Stimulated activated CD8-positive, alpha-beta memory T cell treated with anti-CD3 and anti-CD28 coated beads, Interleukin-7, amount 100 ng/mL, for 1 hour (primary cell): ENCODE results near the gene BCAS1.
"Not testable (repeated sequence)": the region's sequence is repeated elsewhere in the genome, so short reads cannot be mapped to it uniquely, and the experiment has no call there.

ENCODE experiments used
- DNase-seq, 2 donors: peaks; one replicate each; pipeline ENCODE4 v3.0.0-alpha.2; 2020; ENCODE audit warnings: low read depth in 2 of 2

BCAS1 gene

DNA sequence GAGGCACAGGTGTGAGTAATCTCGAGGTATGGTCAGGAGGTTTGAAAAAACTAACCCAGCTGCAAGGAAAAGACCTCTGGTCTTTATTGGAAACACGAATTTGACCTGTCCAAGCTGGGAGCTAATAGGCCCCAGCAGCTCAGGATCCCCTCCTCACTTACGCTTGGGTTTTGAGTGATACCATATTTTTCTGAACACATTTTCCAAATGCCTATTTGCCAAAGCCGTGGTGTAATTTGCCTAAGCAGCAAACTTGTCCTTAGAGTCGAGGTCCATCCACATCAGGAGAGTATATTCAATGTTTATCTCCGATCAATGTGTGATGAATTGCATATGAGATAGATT is 128.0 kb downstream of the BCAS1 start:
- no peak for DNase-seq

DNA sequence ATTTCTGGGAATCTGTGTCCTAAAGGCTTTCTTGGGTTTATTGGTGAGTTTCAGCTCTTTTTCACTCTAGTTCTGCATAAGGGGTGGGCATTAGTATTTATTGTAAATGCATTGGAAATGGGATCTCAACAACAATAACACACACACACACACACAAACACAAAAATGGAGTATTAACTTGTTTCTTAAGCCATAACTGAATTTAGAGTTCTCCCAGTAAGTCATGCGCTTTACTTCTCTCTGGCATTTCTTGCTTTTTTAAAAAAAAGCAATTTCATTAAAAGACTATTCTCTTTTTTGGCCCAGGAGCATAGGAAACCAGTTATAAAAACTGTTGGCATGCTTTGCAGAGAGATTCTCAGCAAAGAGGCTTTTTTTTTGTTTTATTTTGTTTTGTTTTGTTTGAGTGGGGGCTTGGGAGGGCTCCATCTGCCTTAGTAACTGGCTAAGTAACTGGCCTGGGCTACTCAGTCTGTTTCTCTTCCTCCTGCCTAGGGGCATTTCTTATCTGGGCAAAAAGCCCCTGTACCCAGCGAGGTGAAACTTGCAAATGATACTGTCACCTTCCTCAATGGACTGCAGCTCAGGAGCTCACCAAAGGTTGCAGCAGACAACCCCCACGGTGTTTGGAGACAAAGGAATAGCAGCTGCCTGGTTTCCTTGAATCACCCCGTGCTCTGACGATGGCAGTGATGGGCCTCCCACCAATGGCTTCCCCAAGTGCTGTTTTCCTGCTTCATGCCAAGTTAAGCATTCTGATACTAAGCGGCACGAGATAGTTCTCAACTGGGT is 128.5 kb downstream of the BCAS1 start:
- DNase-seq, result no peak

DNA sequence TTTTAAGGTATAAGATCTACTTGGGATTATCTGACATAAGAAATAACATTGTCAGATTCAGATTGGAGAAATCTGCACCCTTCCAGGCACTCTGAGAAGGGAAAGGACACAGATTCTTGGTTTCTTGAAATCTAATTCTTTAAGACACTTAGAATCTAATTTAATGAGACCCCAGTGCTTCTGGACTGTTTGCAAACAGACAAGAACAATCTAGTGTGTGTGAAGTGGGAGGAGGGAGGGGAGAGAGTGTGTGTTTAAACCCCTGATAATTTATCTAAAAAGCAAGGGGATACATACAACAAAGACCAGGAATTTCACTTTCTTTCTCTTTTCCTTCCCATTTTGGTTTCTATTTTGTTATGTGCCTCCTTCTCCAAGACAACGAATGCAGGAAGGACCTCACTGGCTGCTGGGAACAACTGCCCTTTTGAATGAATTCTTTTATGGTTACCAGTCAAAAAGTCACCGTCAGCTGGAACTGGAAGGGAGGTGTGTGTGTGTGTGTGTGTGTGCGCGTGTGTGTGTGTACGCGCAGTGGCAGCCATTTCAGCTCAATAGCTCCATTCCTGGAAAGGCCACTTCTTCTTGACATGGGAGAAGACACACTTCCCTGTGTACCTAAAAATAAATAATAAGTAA is 129.4 kb downstream of the BCAS1 start:
- DNase-seq, result no peak

DNA sequence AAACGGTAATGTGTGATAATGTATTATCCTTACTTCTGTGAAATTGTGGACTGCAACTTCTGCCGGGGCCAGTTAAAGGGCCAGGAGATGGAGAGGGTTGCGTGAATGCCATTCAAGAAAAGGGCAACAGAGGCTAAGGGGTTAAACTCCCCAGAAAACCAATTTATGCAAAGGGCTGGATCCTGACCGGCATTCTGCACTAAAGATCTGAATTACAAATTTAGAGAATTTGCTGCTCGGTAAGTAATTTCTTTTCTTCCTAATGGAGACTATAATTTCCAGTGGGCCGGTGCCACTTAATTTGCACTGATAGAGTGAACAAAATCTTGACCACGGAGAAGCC is 130.1 kb downstream of the BCAS1 start:
- DNase-seq, result no peak

DNA sequence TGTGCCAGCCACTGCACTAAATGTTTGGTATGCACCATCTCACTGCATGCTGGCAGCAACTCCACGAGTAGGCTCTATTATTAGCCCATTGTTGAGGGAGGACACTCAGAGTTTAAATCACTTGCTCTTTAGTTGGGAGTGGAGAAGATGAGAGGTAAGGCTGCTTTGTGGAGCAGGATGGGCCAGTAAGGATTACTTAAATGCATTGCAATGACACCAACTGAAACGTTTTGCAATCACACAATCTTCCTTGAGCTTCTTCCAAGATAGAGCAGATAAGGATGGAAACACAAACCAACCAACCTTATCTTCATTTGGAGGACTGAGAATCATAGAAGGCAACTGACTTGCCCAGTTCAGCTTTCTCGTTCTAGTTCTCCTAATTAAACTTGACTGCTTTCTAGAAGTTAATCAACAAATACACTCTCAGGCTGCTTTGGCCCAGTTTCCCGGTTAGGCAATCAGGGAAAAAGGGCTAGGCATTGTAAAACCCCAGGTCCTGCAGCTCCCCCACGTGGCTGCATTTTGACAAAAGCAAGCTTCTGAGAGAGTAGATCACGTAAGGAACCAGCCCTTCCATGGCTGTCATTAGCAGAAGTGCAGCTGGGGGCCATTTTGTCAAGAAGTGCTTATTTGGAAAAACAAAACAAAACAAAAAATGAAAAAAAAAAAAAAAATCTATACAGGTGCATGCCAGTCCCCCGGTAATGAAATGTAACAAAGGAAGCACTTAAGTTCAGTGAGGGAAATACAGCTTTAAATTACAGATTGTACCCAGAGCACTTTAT is 130.6 kb downstream of the BCAS1 start:
- DNase-seq, result peak; percentile 33 to 39

DNA sequence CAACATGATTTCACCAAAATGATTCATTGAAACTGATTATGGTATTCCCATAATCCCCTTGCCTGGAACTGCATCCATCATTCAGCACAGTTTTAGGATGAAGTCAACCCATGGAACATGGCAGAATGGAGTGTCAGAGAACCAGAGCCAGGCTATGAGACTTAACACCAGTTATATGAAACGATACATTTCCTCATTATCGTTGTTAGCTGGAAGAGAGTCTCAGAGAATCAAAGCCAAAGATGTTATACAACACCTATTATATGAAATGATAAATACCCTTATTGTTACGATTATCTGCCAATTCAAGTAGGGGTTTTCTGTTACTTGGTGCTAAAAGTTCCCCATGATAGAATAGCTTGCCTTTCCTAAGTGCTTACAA is 131.2 kb downstream of the BCAS1 start:
- no peak for DNase-seq

DNA sequence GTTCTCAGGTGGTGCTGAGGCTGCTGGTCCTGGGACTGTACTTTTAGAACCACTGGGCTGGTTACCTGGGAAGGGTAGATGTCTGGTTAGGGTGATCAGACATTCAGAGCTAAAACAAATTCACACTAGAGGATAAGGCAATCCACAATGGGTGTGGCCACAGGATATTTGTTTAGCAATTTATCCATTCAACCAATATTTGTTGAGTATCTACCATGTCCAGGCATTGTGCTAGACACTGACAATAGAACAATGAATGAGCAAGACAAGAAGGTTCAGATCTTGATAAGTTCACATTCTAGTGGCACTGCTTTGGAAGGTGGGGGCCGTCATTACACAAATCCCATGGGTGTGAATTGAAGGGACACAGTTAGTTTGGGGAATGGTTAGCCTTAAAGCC is 131.7 kb downstream of the BCAS1 start:
- DNase-seq, result no peak

DNA sequence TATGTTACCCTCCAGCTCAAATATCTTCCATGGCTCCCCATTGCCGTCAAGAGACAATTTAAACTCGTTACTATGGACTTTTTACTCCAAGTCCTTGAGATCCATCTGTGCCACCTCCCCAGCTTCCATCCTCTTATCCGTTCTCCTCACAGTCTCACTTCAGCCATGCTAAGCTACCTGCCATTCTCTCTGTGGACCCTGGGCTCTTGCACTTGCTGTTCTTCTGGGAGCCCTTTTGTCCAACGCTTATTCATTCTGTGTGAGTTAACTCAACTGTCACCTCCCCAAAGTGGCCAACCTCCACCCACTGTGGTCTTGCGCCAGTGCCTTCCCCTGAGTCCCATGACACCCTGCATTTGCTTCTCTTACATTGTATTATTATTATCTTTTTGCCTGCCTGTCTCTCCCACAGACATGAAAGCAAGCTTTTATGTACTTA is 132.4 kb downstream of the BCAS1 start:
- no peak for DNase-seq

DNA sequence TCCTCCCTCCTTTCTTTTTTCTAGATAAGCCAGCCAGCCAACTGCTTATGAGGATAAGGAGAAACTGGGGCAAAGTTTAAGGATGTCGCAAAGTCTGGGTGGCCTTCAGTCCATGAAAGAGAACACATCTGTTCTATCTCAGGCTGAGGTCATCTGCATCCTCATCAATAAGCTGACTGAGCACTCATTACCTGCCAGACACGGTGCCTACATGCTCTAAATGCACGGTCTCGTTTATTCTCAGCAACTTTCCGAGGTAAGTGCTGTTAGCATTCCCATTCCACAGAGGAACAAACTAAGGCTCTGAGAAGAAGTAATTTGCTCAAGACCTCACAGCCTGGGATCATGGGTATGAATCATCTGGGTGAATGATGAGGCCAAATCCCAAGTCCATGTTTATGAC is 133.1 kb downstream of the BCAS1 start:
- no peak for DNase-seq

DNA sequence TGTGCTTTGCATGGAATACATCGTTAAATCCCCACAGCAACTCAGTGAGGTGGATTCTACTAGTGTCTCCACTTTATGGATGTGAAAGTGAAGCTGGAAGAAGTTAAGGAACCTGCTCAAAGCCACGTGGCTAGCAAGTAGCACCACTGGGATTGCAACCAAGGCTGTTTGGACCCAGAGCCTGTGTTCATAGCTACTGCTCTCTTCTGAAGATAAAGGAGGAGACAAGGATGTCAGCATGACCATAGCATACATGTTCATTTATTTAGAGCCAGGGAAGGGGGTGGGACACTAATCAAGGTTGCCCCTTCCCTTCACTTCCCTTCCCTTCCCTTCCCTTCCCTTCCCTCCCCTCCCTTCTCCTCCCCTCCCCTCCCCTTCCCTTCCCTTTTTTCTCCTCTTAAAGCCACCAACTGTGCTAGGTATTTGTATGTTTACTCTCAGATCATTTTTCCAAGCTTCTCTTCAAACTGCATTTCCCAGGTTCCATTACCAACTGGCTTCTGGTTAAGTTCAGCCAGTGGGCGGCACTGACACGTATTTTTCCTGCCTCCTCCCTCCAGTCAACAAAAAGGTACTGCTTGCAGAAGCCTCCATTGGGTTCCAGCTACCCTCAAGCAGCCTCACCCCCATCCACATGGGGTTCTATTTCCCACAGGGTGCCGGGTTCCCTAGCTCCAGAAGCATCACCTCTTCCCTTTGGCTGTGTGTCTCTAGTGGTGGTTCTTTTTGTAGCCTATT is 134.9 kb downstream of the BCAS1 start:
- no peak for DNase-seq

DNA sequence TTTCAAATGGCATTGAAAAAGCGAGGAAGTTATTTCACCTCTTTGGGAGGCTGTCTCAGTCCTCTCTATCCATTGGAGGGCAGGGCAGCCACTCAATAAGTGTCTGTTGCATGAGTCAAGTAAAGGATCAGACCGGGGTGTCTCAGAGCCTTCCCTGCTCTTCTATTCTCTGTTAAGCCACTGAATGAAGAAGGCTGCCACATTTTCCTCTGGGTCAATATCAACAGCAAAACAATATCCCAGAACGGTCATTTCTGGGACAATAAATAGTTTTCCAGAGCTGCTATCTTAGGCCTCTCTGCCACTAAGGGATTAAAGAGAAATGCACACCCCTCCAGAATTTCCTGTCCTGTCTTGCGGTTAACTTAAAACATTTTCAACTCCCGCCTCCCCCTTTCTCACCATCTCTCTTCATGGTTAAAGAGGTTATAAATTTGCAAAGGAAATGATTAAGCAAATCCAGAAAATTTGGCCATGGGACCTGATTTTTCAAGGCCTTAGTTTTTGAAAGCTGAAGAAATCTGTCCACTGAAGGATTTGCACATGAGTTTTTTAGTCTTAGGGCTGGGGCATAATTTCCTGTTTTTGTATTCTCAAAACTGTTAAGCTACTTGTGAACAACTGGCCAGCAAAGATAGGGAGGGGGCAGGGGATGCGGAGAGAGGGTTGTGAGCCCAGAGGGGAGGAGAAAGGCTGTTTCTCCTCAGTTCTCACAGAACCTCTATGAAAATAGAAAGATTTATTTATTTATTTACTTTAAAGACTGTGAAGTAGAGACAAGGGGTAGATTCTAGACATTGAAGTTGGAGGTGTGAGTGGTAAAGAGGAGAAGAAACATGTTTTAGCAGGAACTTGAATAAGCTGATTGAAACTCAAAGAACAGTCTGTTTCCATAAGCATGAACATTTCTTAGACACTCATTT is 135.7 kb downstream of the BCAS1 start:
- DNase-seq, result no peak

DNA sequence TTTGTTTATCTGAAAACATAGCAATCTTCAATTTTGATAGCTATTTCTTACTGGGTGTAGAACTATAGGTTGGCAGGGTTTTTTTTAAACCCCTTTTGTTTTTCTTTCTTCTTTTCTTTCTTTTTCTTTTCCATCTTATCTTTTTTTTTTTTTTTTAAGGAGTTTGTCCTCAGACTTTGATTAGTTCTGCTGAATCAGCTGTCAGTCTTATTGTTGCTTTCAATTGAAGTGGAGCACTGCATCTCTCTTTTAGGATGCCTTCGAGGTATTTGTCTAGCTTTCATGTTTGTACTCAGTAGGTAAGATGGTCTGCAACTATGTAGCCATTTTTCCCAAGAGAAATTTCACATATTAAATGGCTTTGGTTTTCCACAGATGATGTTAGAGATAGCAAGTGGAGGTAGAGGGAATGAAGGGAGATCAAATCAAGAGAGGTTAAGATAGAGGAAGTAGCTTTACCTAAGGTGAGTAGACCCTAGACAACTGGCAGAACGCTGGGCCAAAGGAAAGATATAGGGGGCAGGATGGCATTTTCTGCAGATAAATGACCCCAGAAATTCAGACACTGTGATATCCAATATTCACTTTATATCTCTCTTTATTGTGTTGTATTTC is 137.1 kb downstream of the BCAS1 start:
- DNase-seq, result no peak

DNA sequence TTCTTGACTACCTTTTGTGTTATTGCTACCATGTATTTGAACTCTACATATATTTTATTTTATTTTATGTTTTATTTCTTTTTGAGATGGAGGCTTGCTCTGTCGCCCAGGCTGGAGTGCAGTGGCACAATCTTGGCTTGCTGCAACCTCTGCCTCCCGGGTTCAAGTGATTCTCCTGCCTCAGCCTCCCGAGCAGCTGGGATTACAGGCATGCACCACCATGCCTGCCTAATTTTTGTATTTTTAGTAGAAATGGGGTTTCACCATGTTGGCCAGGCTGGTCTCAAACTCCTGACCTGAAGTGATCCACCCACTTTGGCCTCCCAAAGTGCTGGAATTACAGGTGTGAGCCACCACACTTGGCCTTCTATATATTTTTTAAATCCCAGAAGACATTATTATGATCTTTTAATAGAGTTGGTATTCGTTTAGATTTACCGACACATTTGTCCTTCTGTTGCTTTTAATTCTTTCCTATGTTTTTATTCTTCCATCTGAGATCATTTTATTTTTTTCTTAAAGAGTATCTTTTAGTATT is 137.7 kb downstream of the BCAS1 start:
- DNase-seq, result not testable (repeated sequence)

DNA sequence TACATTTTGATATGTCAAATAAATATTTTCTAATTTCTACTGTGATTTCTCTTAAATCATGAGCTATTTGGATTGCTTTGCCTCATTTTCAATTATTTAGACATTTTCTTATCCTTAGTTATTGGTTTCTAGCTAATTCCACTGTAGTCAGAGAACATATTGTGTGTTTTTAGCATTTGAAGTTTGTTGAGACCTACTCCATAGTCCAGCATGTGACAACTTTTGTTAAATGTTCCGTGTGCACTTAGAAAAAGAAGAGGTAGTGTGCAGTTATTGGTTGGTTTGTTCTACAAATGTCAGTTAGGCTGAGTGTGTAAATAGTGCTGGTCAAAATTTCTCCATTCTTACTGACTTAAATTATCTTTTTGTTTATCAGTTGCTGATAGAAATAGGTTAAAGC is 138.8 kb downstream of the BCAS1 start:
- no peak for DNase-seq

DNA sequence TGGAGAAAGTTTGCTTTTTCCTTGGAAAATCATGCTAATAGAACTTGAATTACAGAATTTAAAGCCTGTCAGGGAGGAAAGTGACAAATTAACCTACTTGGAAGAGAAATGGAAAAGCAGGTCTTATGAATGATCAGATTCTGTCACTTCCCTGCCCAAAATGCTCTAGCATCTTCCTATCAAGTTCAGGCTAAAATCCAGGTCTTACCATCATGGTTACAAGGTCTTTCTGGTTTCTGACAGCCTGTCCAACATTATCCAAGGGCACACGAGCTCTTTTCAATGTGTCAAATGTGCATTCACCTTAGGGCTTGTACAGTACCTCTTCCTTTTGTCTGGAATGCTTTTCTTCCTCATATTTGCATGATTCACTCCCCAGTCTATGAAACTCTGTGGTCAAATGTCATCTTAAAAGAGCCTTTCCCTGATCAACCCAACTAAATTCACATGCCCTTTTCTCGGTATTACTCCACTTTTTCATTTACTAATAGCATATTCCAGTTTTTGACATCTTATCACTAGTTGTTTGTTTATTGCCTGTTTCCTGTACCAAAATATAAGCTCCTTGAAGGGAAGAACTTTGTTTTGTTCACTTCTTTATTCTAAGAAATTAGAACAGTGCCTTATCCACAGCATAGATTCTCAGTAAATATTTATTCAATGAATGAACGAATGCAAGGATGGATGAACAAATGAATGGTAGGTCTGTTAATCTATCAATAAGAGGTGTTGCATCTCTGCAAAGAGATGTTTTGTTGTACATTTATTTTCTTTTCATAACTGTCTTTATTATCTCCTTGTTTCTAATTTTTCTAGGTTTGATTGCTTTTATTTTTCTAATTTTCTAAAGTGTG is 139.5 kb downstream of the BCAS1 start:
- DNase-seq, result no peak

DNA sequence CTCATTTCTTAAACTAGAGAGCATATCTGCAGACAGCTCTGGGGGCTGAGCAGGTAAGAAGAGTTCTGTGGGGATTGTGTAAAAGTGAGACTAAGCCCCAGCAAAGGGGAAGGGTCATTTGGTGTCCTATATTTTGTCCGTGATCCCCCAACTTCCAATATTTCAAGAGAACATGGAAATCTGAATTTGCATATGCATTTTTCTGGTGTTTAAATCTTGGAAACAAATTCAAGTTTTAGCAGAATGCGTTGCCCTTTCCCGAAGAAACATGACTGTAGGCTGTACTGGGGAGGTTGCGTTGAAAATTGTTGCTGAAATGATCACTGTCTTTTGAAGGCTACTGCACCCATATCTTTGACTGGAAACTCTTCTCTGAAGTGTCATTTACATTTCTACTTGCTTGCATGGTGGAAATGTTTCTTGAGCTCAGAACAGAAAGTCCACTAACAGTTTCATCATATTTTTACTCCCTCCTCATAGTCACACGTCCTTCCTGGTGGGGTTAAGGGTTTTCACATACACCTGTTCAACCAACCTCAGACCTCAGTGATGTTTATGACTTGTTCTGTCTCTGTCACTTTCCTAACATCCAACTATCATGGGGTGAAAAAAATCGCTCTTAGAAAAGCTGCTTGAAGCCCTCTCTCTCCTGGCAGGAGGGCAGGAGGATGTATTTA is 140.3 kb downstream of the BCAS1 start:
- no peak for DNase-seq

DNA sequence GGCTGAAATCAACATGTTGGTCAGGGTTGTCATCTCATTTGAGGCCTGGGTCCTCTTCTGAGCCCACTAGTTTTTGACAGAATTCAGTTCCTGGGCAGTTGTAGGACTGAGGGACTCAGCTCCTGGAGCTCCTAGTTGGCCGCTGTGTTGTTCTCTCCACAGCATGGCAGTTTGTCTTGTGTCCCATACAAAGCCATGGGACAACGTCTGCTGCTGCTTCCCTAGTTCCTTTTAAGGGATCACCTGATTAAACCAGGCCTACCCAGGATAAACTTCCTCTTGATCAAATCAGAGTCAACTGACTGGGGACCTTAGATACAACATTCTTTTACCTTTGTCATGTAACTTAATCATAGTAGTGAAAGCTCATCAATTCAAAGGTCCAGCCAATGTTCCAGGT is 141.0 kb downstream of the BCAS1 start:
- no peak for DNase-seq

DNA sequence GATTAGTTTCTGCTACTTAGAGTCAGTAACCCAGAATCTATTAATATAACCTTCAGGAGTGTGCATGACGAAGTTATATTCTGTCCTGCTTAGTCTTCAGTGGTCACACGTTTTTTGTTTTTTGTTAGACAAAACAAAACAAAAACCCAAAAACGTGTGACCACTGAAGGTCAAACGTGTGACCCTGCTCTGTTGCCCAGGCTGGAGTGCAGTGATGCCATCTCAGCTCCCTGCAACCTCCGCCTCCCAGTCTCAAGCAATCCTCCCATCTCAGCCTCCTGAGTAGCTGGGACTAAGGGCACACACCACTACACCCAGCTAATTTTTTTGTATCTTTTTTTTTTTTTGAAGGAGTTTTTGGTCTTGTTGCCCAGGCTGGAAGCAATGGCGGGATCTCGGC is 142.4 kb downstream of the BCAS1 start:
- DNase-seq, result no peak

DNA sequence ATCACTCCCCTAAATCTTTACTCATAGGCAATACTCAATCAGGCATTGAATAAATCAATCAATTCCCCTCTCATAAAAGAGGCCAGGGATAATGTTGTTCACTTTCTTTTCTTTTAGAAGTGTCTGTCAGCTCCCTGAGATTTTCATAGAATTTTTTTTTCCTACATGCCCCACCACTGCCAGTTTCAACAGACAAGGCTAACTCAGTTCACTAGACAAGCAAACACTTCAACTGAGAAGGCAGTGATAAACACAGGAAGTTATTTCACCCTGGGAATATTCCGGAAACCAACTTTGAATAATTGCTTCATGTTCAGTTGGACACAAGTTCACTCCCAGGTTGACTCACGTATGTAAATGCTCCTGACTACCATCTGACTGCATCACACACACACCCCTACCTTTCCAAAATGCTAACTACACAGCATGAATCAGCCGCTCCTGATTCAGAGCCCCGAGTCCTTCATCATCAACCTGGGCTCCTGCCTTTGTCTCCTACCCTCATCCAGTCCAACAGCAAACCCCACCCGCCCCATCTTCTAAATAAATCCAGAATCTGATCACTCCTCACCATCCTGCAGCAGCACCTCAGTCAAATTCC is 143.9 kb downstream of the BCAS1 start:
- DNase-seq, result no peak
